Lung microvascular endothelial cell (primary cell): ENCODE data around the gene DNAI1. TPM values are rescaled to one million over a fixed set of nuclear protein-coding genes. Genes with fewer than 3 reads are reported as not detected.
"Not testable (repeated sequence)": the region's sequence is repeated elsewhere in the genome, so short reads cannot be mapped to it uniquely, and the experiment has no call there.

ENCODE experiments used
- DNase-seq, 2 donors: peaks; one replicate each; pipeline versions ENCODE4 v3.0.0 to v3.0.0-alpha.2; 2010; ENCODE audit warnings: low read depth in 2 of 2
- total RNA-seq: library from RNA; depleted of rRNA; stranded (reverse); fragments of >200 nt; gene quantifications from 2 replicates; pipeline ENCODE4 v1.2.1, GENCODE V29; 2014

DNAI1 gene
- not detected in 2 replicates for total RNA-seq

DNA sequence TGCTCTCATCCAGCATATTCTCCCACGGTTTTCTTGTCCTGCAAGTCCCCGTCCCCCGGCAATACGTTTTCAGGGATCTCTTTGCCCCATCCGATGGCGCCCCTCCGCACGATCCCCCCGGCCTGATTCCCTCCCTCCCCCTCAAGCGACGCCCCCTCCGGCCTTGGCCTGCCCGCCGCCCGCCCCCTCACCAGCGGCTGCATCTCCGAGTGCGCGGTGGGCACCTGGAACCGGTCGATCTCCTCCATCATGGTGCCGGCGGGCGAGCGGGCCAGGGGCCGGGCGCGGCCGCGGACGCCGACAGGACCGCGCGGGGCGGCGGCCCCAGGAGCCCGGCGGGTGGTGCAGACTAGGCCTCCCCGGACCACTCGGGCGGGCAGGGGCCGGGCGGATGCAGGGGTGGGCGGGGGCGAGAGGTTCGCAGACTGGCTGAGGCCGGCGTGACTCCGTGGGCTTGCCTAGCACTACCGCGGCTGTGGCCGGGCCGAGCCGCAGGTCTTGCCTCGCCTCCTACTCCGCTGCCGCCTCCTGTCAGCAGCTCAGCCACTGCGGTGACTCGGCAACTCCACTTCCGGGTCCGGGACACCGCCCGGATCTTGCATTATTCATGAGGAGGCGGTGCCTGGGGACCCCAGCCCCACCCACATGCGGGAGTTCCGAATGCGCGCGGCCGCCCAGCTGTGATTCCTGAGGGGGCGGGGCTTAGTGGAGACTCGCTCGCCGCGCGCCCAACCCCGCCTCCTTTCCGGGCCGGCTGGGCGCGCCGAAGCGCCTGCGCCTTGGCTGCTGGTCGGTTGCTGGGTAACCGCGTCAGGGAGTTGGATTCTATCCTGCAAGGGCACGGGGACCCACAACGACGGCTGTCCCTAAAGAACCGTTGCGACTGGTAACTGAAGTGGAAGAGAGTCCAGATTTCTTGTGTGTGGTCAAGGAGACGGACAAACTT is at the start of gene DNAI1, which contains the start of gene FAM219A:
Gene DNAI1, plus strand, starts transcription at position 793 of the 946 bp plus-strand sequence. CDS start 201 bp downstream, outside the sequence.
Gene FAM219A, minus strand, starts transcription at position 558 of the 946 bp plus-strand sequence. Its CDS starts 307 bp downstream, at position 251.
- peak; percentile 99 for DNase-seq

DNA sequence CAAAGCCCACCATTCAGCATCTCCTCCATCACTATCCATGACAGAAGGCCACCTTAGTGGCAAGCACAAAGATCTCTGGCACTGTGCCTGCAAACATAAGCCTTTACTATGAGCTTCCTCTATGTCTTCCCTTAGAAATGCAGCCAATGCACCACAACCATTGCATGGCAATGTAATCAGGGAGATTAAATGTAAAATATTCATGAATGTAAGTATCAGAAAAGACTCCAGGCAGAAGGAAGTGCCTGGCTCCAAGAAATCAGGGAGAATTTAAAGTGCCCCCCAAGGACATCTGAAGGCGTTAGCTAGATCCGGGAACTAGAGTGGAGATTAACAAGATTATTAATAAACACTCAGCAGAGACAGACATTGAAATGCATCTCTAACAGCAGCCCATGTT is 49.5 kb upstream of the DNAI1 start:
- DNase-seq = no peak

DNA sequence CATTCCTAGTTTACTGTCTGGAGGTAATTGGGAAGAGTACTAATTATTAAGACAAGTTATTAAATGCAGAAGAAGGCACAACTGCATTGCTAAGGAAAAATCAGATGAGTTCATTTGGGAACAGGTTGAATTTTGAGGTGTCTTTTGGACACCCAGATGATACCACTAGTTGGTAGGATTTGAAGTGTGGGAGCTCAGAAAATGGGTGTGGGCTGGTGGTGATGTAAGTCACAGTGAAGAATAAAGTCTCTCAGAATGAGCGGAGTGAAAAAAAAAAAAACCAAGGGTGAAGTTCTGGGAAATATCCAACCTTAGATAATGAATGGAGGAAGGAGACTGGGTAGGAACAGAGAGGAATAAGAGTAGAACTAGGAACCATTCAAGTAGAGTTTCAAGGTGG is 46.3 kb upstream of the DNAI1 start:
- no peak for DNase-seq

DNA sequence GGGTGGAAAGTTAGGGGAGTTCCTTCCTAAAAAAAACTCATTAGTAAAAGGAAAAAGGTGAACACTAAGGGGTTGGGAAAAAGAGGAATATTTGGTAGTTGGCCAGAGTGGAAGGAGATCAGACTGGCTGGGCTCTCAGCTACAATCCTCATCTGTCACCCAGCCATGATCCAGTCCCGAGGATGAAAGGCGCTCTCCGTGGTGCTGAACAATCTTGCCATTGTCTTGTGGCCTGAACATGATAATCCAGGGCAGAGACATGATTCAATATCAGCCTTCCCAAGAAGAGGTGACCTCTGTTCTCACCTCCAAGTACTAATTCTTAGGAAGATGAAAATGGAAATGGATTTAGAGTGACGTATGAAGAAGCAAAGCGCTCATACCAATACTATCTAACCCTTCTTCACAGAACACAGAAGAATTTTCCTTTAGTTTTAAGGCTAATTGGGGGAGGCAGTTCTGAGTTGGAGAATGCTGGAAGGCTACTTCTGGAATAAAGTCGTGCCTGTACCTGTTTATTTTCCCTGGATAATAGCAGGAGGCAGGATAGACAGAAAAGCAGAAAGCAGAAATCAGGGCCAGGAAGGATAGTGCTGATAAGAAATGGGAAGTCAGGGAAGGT is 45.3 kb upstream of the DNAI1 start:
- peak; percentile 56 to 61 for DNase-seq

DNA sequence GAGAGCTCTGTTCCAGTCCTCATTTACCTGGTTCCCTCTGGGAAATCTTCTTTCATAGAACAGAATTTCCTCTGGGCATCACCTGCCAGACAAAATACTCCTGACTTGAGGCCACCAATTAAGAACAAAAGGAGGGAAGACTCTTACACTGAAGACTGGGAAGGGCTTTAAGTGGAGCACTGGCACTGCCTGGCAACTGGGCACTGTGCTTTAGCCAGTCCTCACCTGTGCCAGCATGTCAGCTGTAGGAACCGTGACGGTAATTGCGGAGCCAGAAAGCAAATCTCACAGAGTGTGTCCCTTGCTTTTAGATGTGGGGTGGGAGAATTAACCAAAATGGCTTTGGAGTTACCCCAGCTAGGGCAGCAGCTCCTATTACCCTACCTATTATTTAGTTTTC is 40.9 kb upstream of the DNAI1 start:
- DNase-seq = no peak

DNA sequence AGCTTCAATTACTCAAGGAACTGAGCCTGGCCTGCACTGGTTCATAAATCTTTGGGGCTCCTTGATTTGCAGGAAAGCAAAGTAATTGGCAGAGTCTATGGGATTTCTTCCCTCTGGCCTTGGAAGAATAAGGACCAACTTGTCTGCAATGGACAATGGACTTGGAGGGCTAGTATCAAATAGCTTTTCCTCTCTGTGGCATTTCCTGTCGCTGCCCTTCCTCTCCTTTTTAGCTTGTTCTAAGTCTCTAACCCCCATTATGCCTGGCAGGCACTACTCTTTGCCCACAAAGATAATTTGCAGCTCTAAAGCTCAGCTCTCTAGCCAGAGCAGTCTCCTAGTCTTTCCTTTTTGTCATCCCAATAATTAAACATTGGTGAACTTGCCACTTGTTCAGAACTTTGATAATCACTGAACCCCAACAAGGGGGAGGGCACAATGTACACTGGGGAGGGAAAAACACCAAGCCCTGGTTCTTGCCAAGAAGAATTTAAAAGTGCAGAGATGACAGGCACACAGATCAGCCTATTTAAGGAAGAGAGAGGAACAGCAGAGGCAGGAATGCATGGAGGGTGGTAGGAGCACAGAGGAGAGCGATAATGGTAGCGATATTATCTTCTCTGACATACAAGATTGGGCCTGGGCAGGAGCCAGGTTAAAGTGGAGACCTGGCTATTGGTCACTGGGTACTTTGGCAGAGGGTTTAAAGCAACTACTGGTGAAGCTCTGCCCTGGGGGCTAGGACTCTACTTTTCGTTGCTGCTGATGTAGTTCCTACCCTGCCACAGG is 38.7 kb upstream of the DNAI1 start:
- no peak for DNase-seq

DNA sequence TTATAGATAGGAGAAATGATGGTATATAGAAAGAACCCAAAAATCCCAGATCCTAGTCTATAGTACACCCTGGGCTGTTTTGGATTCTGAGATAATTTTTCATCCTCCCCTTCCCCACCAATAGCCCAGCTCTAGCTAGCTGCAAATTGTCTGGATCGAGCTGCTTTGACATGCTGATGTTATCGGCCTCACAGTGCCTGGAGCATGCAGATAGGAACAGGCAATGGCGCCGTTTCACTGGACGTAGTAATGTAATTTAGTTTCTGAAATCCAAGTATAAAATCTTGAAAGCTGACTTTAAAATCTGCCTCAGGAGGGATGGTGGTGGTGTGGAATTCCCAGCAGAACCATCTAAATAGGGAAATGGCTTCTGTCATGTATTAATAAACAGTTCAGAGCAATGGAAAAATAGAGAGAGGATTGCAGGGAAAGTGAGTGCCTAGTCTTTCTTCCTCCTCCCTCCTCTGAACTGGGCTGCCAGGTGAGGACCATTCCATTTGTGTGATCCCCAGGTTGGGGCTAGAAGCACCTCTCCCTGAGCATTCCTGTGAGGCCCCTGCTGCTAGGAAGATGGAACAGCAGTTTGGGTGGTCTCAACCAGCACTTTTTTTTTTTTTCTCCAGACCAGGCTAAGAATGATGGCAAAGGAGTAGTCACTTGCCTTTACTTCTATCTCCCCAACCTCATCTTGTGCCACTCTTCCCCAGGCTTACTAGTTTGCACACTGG is 32.1 kb upstream of the DNAI1 start:
- no peak for DNase-seq

DNA sequence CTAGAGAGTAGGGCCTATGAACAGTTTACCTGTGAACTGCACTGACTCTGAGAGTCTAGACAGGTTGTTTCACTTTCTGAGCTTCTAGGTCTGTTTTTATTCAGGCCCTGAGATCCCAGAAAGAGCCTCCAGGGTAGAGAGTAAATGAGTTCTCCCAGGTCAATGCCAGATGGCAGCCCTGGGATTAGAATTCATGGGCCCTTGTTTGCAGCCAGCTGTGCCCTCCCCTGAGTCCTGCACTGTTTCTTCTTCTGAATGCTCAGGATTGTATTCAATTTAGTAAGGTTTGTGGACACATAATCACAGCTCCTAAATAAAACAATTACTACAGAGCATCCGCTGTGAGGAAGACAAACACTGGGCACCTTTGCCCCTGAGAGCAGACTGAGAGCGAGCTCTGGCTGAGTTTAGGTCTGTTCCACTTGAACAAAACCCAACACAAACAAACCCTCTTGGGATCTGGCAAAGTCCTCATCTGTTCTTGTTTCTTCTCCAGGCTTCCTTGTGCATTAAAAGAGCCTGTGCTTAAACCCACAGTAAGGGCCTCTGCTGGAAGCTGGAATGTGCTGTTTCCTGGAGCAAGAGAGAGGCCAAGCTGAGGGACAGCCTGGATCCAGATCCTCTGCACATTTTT is 30.2 kb upstream of the DNAI1 start:
- DNase-seq = peak; percentile 17 to 26

DNA sequence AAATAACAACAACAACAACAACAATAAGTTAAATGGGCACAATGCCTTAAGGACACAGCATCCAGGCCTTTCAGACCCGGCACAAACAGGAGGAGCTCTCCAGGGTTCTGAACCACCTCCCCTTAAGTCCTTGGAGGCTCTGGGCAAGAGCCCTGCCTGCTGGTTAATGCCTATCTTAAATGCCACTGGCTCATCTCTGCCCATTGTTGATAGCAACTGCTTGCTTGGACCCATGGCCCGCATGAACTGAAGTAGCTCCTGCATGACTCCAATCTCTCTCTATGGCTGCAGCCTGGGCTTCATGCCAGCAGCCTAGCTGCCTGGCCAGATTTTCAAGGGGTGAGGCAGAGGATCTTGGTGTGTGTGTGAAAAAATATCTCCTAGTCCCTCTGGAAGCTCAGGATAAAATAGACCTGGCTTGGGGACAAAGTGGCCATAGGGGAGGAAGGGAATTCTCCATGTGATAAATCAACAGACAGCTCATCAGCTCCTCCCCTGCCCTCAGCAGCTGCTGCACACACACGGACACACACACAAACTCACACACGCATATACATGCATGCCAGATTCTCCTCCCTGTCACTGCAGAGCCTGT is 27.7 kb upstream of the DNAI1 start:
- peak; percentile 78 to 83 for DNase-seq

DNA sequence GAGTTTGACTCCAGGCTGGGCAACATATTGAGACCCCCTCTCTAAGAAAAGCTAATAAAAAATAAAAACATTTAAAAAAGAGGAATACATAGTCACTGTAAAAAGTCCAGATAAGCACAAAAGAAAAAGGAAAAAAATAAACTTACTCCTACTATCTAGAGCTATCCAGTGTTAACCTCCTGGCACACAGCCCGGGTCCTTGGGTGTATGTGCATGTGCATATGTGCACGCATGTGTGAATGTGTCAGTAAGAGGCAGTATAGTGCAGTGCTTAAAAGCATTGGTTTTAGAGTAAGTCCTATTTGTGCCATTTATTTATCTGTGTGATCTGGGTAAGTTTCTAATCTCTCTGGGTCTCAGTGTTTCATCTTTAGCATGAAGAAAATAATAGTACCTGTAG is 26.9 kb upstream of the DNAI1 start:
- DNase-seq = no peak

DNA sequence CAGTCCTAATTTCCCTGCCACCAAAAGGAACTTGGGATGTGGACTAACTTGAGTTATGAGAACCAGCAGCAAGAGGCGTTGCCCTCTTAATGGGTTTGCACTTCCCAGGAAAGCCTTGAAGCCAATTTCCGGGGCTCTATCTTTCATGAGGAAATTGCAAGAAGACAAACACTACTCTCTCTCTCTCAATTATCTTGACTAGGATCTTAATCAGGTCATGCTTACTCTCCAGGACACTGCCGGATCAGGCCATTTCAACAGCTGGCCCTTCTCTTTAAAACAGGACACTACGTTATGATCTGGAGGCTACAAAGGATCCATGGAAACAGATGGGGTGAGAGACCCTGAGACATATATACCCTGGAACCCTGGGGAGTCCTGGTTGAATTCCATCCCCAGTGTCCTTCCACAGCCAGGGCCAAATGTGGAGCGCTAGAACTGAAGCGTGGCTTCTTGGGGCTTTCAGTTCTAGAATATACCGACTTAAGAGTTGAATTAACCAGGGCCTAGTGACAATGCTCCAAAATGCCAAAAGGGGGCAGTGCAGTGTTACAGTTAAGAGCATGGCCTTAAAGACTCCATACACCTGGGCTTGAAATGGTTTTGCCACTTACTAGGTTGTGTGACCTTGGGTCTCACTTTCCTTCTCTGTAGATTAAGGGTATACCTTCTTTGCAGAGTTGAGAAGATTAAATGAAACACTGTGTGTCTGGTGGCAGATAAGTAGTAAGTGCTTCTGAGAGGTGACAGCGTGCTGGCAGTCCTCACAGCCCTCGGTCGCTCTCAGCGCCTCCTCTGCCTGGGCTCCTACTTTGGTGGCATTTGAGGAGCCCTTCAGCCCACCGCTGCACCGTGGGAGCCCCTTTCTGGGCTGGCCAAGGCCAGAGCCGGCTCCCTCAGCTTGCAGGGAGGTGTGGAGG is 21.3 kb upstream of the DNAI1 start:
- peak; percentile 89 to 90 for DNase-seq

DNA sequence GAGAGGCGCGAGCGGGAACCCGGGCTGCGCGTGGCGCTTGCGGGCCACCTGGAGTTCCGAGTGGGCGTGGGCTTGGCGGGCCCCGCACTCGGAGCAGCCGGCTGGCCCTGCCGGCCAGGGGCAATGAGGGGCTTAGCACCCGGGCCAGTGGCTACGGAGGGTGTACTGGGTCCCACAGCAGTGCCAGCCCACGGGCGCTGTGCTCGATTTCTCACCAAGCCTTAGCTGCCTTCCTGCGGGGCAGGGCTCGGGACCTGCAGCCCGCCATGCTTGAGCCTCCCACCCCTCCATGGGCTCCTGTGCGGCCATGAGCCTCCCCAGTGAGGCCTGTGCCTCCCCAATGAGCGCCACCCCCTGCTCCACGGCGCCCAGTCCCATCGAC is 20.7 kb upstream of the DNAI1 start:
- DNase-seq = not testable (repeated sequence)

DNA sequence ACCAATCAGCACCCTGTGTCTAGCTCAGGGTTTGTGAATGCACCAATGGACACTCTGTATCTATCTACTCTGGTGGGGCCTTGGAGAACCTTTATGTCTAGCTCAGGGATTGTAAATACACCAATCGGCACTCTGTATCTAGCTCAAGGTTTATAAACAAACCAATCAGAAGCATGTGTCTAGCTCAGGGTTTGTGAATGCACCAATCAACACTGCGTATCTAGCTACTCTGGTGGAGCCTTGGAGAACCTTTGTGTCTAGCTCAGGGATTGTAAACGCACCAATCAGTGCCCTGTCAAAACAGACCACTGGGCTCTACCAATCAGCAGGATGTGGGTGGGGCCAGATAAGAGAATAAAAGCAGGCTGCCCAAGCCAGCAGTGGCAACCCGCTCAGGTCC is 20.1 kb upstream of the DNAI1 start:
- DNase-seq = not testable (repeated sequence)

DNA sequence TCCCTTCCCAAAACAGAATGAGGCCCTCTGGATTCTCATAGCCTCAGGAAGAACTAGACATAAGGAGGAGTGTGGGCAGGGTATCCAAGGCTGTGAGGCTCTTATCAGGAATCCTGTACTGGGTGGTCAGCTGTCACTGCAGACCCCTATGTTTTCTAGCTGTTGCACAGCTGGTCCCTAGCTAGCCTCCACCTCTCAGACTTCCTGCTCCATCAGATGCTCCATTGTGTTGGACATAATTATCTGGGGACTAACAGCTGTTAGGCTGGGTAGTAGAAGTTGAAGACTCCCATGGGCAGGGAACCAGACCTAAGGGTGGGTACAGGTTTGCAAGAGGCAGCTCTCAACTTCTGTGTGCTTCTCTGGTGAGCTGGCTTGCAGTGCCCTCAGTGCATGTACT is 18.6 kb upstream of the DNAI1 start:
- no peak for DNase-seq

DNA sequence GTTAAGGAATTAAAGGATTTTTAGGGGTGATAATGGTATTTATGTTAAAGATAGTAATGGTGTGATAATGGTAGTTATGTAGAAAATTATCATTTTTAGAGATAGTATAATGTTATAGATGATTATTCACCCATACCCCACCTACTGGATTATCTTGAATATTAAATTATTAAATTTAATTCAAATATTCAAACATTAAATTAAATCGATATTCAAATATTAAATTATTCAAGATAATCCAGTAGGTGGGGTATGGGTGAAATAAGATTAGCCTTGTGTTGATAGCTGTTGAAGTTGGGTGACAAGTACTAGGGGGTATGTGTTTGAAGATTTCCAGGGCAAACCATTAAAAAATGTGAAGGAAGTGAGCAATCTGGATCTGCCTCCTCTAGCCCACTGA is 15.8 kb upstream of the DNAI1 start:
- no peak for DNase-seq

DNA sequence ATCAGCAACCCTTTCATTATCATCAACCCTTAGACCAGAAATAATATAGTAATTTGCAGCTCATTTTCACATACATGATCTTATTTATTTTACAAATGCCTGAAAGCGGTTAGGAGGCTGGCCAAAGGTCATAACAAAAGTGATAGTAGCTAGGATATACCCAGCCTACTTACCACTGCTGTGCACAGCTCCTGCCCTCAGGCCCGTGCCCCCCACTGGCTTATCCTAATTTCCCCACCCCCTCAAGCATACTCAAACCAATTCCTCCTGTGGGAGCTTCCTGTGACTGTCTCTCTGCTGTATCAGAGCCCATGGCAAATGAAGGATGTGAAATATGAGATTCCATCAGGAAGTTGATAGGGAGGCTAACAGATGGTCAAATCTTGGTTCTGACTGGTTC is 15.1 kb upstream of the DNAI1 start:
- no peak for DNase-seq

DNA sequence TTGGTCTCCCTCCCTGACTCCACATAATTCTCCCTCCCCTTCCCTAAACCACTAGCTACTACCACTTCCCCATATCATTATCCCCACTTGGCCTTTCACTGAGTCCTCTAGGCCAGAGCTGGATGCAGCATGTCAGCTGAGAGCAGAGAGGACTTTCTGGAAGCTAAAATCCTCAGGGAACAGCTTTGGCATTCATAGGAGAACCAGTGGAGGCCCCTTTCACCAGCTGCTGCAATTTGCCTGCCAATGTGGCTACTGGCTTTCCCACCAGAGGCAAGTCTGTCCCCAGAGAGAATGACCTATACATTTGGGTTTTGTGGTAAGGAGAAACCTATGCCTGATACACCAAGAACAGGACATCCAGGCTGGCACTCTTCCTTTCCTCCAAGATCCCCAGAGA is 14.6 kb upstream of the DNAI1 start:
- DNase-seq = no peak

DNA sequence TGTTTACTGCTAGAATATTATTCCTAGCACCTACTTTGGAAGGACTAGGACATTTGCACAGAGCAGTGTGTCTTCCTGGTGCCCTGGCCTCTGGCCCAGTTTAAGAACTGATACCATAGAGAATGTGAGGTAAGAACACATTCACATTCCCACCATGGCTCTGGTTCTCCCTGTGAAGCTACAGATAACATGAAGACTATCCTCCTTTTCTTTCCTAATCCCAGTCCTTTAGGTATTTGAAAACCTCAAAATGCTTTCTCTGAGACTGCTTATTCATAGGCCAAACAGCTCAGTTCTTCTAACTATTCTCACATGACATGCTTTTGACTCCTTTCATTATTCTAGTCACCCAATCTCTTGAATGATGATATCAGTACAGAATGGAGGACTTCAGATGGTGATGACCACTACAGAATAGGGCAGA is 12.1 kb upstream of the DNAI1 start:
- DNase-seq = no peak

DNA sequence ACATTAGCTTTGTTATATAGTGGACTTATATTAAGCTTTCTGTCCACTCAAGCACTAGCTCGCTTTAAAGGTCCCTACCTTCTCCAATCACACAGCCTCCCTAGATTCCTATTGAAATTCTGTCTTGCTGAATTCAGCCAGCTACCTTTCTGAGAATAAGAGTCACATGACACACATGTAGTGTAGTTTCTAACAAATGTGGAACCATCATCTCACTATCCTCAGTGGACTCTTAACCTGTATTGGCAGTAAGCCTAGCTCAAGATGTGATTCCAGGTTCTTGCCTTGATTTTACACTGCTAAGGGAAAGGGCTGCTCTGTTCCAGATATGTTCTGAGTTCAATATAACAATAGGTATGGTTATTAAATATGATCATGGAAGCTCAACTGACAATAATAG is 11.7 kb upstream of the DNAI1 start:
- DNase-seq = no peak
